CD4-positive, alpha-beta T cell treated with Interleukin-12 subunit alpha and Interleukin-12 subunit beta, for 1 hour (primary cell): ENCODE measurements around the gene TMEM130.

Source experiments
- DNase-seq: peaks from one replicate; pipeline ENCODE4 v3.0.0-alpha.2; 2020

Gene TMEM130

GRCh38 chr7:98805956-98806838 lies 63.6 kb downstream of the TMEM130 start:
- DNase-seq, result no peak

- DNase-seq, result no peak
These were observed 67.1 kb downstream of the TMEM130 start for GRCh38 chr7:98802781-98803110.

- DNase-seq, result peak; percentile 12
These were observed 67.6 kb downstream of the TMEM130 start for GRCh38 chr7:98802088-98802780.

GRCh38 chr7:98800996-98801395 lies 68.8 kb downstream of the TMEM130 start:
- DNase-seq, result no peak

- DNase-seq, result no peak
These were observed 72.7 kb downstream of the TMEM130 start for GRCh38 chr7:98797150-98797549.
